BE2C (cell line): ENCODE measurements around the gene BIRC6.

ENCODE experiments used
- DNase-seq: peaks from one replicate; pipeline ENCODE4 v3.0.0-alpha.2; 2020
- H3K27me3 ChIP-seq: fragments of 250-450 bp; sonication (Bioruptor Pico); 2 replicates; pipeline ENCODE4 v1.5.1; 2020; ENCODE audit warnings: mild to moderate bottlenecking
- H3K36me3 ChIP-seq: fragments of 250-450 bp; sonication (Bioruptor Pico); 2 replicates; pipeline ENCODE4 v1.5.1; 2020; ENCODE audit warnings: mild to moderate bottlenecking
- H3K4me1 ChIP-seq: fragments of 250-450 bp; sonication (Bioruptor Pico); 2 replicates; pipeline ENCODE4 v1.5.1; 2020
- H3K4me3 ChIP-seq: 2 replicates; pipeline ENCODE4 v1.5.1; 2011; ENCODE audit warnings: low read depth, low read length
- H3K9me3 ChIP-seq: fragments of 250-450 bp; sonication (Bioruptor Pico); 2 replicates; pipeline ENCODE4 v1.5.1; 2020
- CTCF ChIP-seq: IDR thresholded peaks from 2 replicates; pipeline ENCODE4 v1.5.1; 2012; ENCODE audit warnings: mild to moderate bottlenecking, low read depth, low read length

Gene BIRC6

GRCh38 chr2:32464431-32464830 lies 107.6 kb downstream of the BIRC6 start:
- Histone ChIP-seq H3K4me1 (no peaks in the 10 kb centered on the region), H3K27me3 (no peaks in the 10 kb centered on the region), H3K36me3 (peaks cover 51% of the 10 kb centered on the region), H3K4me3 (no peak overlapping the region), H3K9me3 (no peaks in the 10 kb centered on the region)
- DNase-seq, result no peak
- TF ChIP-seq CTCF, result no peak

GRCh38 chr2:32472605-32473004 lies 115.8 kb downstream of the BIRC6 start:
- H3K9me3 ChIP-seq, result no peaks in the 10 kb centered on the region
- no peak for TF ChIP-seq CTCF
- H3K4me1 ChIP-seq, result no peaks in the 10 kb centered on the region
- DNase-seq, result no peak
- H3K27me3 ChIP-seq, result no peaks in the 10 kb centered on the region
- peaks cover 45% of the 10 kb centered on the region for H3K36me3 ChIP-seq
- no peak overlapping the region for H3K4me3 ChIP-seq

GRCh38 chr2:32474381-32474780 lies 117.6 kb downstream of the BIRC6 start:
- H3K36me3 ChIP-seq, result peaks cover 44% of the 10 kb centered on the region
- no peaks in the 10 kb centered on the region for H3K27me3 ChIP-seq
- no peak for DNase-seq
- no peak for TF ChIP-seq CTCF
- H3K4me3 ChIP-seq, result no peak overlapping the region
- no peaks in the 10 kb centered on the region for H3K9me3 ChIP-seq
- no peaks in the 10 kb centered on the region for H3K4me1 ChIP-seq

GRCh38 chr2:32478889-32479620 lies 122.2 kb downstream of the BIRC6 start:
- TF ChIP-seq CTCF, result no peak
- Histone ChIP-seq H3K4me1 (no peaks in the 10 kb centered on the region), H3K36me3 (peaks cover 70% of the 10 kb centered on the region)

GRCh38 chr2:32479993-32480392 lies 123.2 kb downstream of the BIRC6 start:
- Histone ChIP-seq H3K4me1 (no peaks in the 10 kb centered on the region), H3K4me3 (no peak overlapping the region), H3K36me3 (peaks cover 74% of the 10 kb centered on the region), H3K9me3 (no peaks in the 10 kb centered on the region), H3K27me3 (no peaks in the 10 kb centered on the region)
- no peak for DNase-seq
- no peak for TF ChIP-seq CTCF

More at GRCh38 chr2:32478889-32479620, 122.2 kb downstream of the BIRC6 start:
- Histone ChIP-seq H3K27me3 (no peaks in the 10 kb centered on the region), H3K4me3 (no peak overlapping the region), H3K9me3 (no peaks in the 10 kb centered on the region)
- DNase-seq, result no peak

- Histone ChIP-seq H3K36me3 (peaks cover 84% of the 10 kb centered on the region), H3K27me3 (no peaks in the 10 kb centered on the region), H3K9me3 (no peaks in the 10 kb centered on the region), H3K4me3 (no peak overlapping the region), H3K4me1 (no peaks in the 10 kb centered on the region)
- no peak for TF ChIP-seq CTCF
- no peak for DNase-seq
Measured at GRCh38 chr2:32482471-32482870, 125.6 kb downstream of the BIRC6 start.
